ENCODE results near the gene BORCS6. TPM values are rescaled to one million over a fixed set of nuclear protein-coding genes. Genes with fewer than 3 reads are reported as not detected.

The BORCS6 gene
- total RNA-seq, 1 experiment from 2014 or later: 9.3 TPM

GRCh38 chr17:8154608-8155155, 35.3 kb downstream of the BORCS6 start:
- no peak for DNase-seq (ENCODE audit: low read depth, low spot score)
- Histone ChIP-seq H3K27ac (ENCODE audit: low read length) (peak overlapping the region; percentile 82), H3K4me1 (ENCODE audit: control insufficient read depth, insufficient read depth, low read length) (peaks cover 39% of the 10 kb centered on the region), H3K36me3 (ENCODE audit: control insufficient read depth, insufficient read depth, low read length) (no peaks in the 10 kb centered on the region), H3K9me3 (ENCODE audit: control insufficient read depth, insufficient read depth, low read depth, low read length) (no peaks in the 10 kb centered on the region), H3K27me3 (ENCODE audit: control insufficient read depth, insufficient read depth, low read length) (no peaks in the 10 kb centered on the region), H3K4me3 (ENCODE audit: low read depth in 2 of 2, low read length in 2 of 2) (peak overlapping the region; percentile 71 to 73)
- POLR2A ChIA-PET: interaction anchor here (0.5 to 0.6 kb wide), 2 partner anchors 9 to 93 kb away, joined by 5 to 7 read pairs; partner anchors contain the start of gene CTC1
- no peak for ATAC-seq
- CTCF ChIA-PET: interaction anchor here (0.6 kb wide), 1 partner anchor 34 kb away, joined by 7 read pairs; no protein-coding TSS in a partner anchor
- in situ Hi-C loops (cut with HindIII; ENCODE audit: low pct_unique_long_range_greater_than_20kb, low sequenced_read_pairs) (no loop called here), intact Hi-C loops (cut with micrococcal nuclease; ENCODE audit: unreplicated experiment) (no loop called here)
- BruUV-seq (replicated peaks): no TSS peak
- TF ChIP-seq POLR2AphosphoS5 (IDR thresholded peaks at IDR 0.05; ENCODE audit: low read depth, low read length) (no peak), TCF7L2 (IDR thresholded peaks at IDR 0.05; ENCODE audit: low read depth, low read length) (no peak), REST (IDR thresholded peaks at IDR 0.05; ENCODE audit: insufficient read depth in 1 of 2, low read depth in 2 of 2, low read length in 1 of 2) (no peak), CTCF (IDR thresholded peaks at IDR 0.05) (no peak), SIN3A (IDR thresholded peaks at IDR 0.05; ENCODE audit: borderline replicate concordance, insufficient read depth, low read depth, low read length) (no peak)

GRCh38 chr17:8153957-8154607, 35.9 kb downstream of the BORCS6 start:
- in situ Hi-C loops (cut with HindIII; ENCODE audit: low pct_unique_long_range_greater_than_20kb, low sequenced_read_pairs): no loop called here
- ATAC-seq: peak; percentile 55
- Histone ChIP-seq H3K4me1 (ENCODE audit: control insufficient read depth, insufficient read depth, low read length) (peaks cover 34% of the 10 kb centered on the region), H3K9me3 (ENCODE audit: control insufficient read depth, insufficient read depth, low read depth, low read length) (no peaks in the 10 kb centered on the region), H3K27me3 (ENCODE audit: control insufficient read depth, insufficient read depth, low read length) (no peaks in the 10 kb centered on the region), H3K27ac (ENCODE audit: low read length) (peak overlapping the region; percentile 82), H3K36me3 (ENCODE audit: control insufficient read depth, insufficient read depth, low read length) (no peaks in the 10 kb centered on the region), H3K4me3 (ENCODE audit: low read depth in 2 of 2, low read length in 2 of 2) (peak overlapping the region; percentile 71 to 73)
- DNase-seq (ENCODE audit: low read depth, low spot score): peak; percentile 87
- BruUV-seq (replicated peaks): no TSS peak
- ChIA-PET CTCF (interaction anchor here (0.6 to 0.8 kb wide), 3 partner anchors 32 to 94 kb away, joined by 3 to 7 read pairs (median 5); no protein-coding TSS in a partner anchor), POLR2A (interaction anchor here (0.5 to 0.8 kb wide), 3 partner anchors 19 to 94 kb away, joined by 3 to 5 read pairs (median 3); partner anchors contain the start of gene CTC1)
- intact Hi-C loops (cut with micrococcal nuclease; ENCODE audit: unreplicated experiment): no loop called here
- TF ChIP-seq TCF7L2 (IDR thresholded peaks at IDR 0.05; ENCODE audit: low read depth, low read length) (no peak), SIN3A (IDR thresholded peaks at IDR 0.05; ENCODE audit: borderline replicate concordance, insufficient read depth, low read depth, low read length) (0 out of 2 replicates have a peak, but pooled peaks have one; percentile 56), REST (IDR thresholded peaks at IDR 0.05; ENCODE audit: insufficient read depth in 1 of 2, low read depth in 2 of 2, low read length in 1 of 2) (no peak)

Data from Panc1 (cell line).